H9 (cell line): ENCODE results near the gene SUN2. TPM values are rescaled to one million over a fixed set of nuclear protein-coding genes. Genes with fewer than 3 reads are reported as not detected.
A peak's percentile ranks its signal among the peaks of the same experiment; 100 is the strongest.

Experiments
- DNase-seq: peaks from one replicate; pipeline ENCODE4 v3.0.0-alpha.2; 2017
- H2AFZ ChIP-seq: one replicate; pipeline ENCODE4 v1.6.1; 2013; ENCODE audit warnings: mild to moderate bottlenecking, low read length, control low read depth, moderate library complexity
- H2AK5ac ChIP-seq: 2 replicates; pipeline ENCODE4 v1.6.1; 2013; ENCODE audit warnings: low read length, control low read depth, mixed read lengths; ENCODE audit not compliant: insufficient read length
- H2BK120ac ChIP-seq: one replicate; pipeline ENCODE4 v1.6.1; 2013; ENCODE audit warnings: low read depth, mild to moderate bottlenecking, low read length, control low read depth, inconsistent platforms; ENCODE audit not compliant: poor library complexity, severe bottlenecking
- H2BK12ac ChIP-seq: 2 replicates; pipeline ENCODE4 v1.6.1; 2013; ENCODE audit warnings: low read length, control low read depth, mixed read lengths, low read depth; ENCODE audit not compliant: insufficient read length
- H2BK15ac ChIP-seq: 2 replicates; pipeline ENCODE4 v1.6.1; 2013; ENCODE audit warnings: low read depth, low read length, control low read depth
- H2BK20ac ChIP-seq: one replicate; pipeline ENCODE4 v1.6.1; 2013; ENCODE audit warnings: low read depth, mild to moderate bottlenecking, low read length, control low read depth, inconsistent platforms; ENCODE audit not compliant: poor library complexity, severe bottlenecking
- H2BK5ac ChIP-seq: 2 replicates; pipeline ENCODE4 v1.6.1; 2013; ENCODE audit warnings: low read length, control low read depth, mixed read lengths; ENCODE audit not compliant: insufficient read length
- H3K14ac ChIP-seq: 2 replicates; pipeline ENCODE4 v1.6.1; 2013; ENCODE audit warnings: low read length, control low read depth; ENCODE audit not compliant: insufficient read depth
- H3K18ac ChIP-seq: 2 replicates; pipeline ENCODE4 v1.6.1; 2013; ENCODE audit warnings: low read depth, mild to moderate bottlenecking, mixed read lengths, low read length, control low read depth; ENCODE audit not compliant: insufficient read length
- H3K23ac ChIP-seq: 2 replicates; pipeline ENCODE4 v1.6.1; 2013; ENCODE audit warnings: low read length, control low read depth, mixed read lengths, low read depth; ENCODE audit not compliant: insufficient read length
- H3K23me2 ChIP-seq: 2 replicates; pipeline ENCODE4 v1.6.1; 2013; ENCODE audit warnings: low read depth, mild to moderate bottlenecking, mixed read lengths, low read length, control low read depth; ENCODE audit not compliant: insufficient read length, poor library complexity, severe bottlenecking
- H3K27ac ChIP-seq: 2 replicates; pipeline ENCODE4 v1.5.1; 2013; ENCODE audit warnings: low read length, control low read depth, mixed read lengths, low read depth; ENCODE audit not compliant: insufficient read length
- H3K27me3 ChIP-seq: 2 replicates; pipeline ENCODE4 v1.6.1; 2013; ENCODE audit warnings: low read length, control low read depth, inconsistent platforms; ENCODE audit not compliant: insufficient read depth
- H3K4ac ChIP-seq: 2 replicates; pipeline ENCODE4 v1.6.1; 2013; ENCODE audit warnings: low read depth, mild to moderate bottlenecking, control low read depth, inconsistent platforms, low read length, moderate library complexity
- H3K4me1 ChIP-seq: 2 replicates; pipeline ENCODE4 v1.6.1; 2013; ENCODE audit warnings: low read length, control low read depth, inconsistent platforms; ENCODE audit not compliant: insufficient read depth
- H3K4me2 ChIP-seq: 2 replicates; pipeline ENCODE4 v1.6.1; 2013; ENCODE audit warnings: low read length, control low read depth, mixed read lengths; ENCODE audit not compliant: insufficient read length, insufficient read depth
- H3K56ac ChIP-seq: 2 replicates; pipeline ENCODE4 v1.6.1; 2013; ENCODE audit warnings: low read depth, mild to moderate bottlenecking, mixed read lengths, low read length, control low read depth; ENCODE audit not compliant: insufficient read length
- H3K79me1 ChIP-seq: 2 replicates; pipeline ENCODE4 v1.6.1; 2013; ENCODE audit warnings: low read depth, mild to moderate bottlenecking, moderate library complexity, low read length, control low read depth, inconsistent platforms; ENCODE audit not compliant: insufficient read depth, poor library complexity, severe bottlenecking
- H3K79me2 ChIP-seq: 2 replicates; pipeline ENCODE4 v1.6.1; 2013; ENCODE audit warnings: low read length, control low read depth, inconsistent platforms; ENCODE audit not compliant: insufficient read depth
- H3K9ac ChIP-seq: 2 replicates; pipeline ENCODE4 v1.6.1; 2013; ENCODE audit warnings: low read length, control low read depth, mixed read lengths; ENCODE audit not compliant: insufficient read length; ENCODE audit errors: extremely low read depth
- H3K9me3 ChIP-seq: one replicate; pipeline ENCODE4 v1.6.1; 2013; ENCODE audit warnings: low read depth, low read length, inconsistent platforms; ENCODE audit not compliant: control insufficient read depth
- H3T11ph ChIP-seq: one replicate; pipeline ENCODE4 v1.6.1; 2013; ENCODE audit warnings: mild to moderate bottlenecking, low read length, control low read depth, inconsistent platforms
- H4K20me1 ChIP-seq: one replicate; pipeline ENCODE4 v1.6.1; 2013; ENCODE audit not compliant: control insufficient read depth, insufficient read length, insufficient read depth
- H4K5ac ChIP-seq: 2 replicates; pipeline ENCODE4 v1.6.1; 2013; ENCODE audit warnings: low read depth, mild to moderate bottlenecking, mixed read lengths, low read length, control low read depth; ENCODE audit not compliant: insufficient read length
- H4K8ac ChIP-seq: replicated peaks from 2 replicates; pipeline ENCODE4 v1.6.1; 2013; ENCODE audit warnings: low read length, control low read depth, mixed read lengths, low read depth; ENCODE audit not compliant: insufficient read length
- H4K91ac ChIP-seq: 2 replicates; pipeline ENCODE4 v1.6.1; 2013; ENCODE audit warnings: low read depth, mild to moderate bottlenecking, moderate library complexity, mixed read lengths, low read length, control low read depth; ENCODE audit not compliant: insufficient read length
- H3K27ac Mint-ChIP-seq, 3 experiments: 2 replicates in 2 of 3; 3 replicates in 1 of 3; pipeline ENCODE4 v1.8.0; 2020 to 2021; ENCODE audit warnings: mixed read lengths in 3 of 3, mild to moderate bottlenecking in 1 of 3, moderate library complexity in 1 of 3
- H3K27me3 Mint-ChIP-seq: 2 replicates; pipeline ENCODE4 v1.8.0; 2021; ENCODE audit warnings: low read depth, mild to moderate bottlenecking, moderate library complexity, mixed read lengths
- H3K36me3 Mint-ChIP-seq, 3 experiments: 2 replicates in 2 of 3; 3 replicates in 1 of 3; pipeline ENCODE4 v1.8.0; 2020 to 2021; ENCODE audit warnings: low read depth in 3 of 3, mixed read lengths in 3 of 3; ENCODE audit not compliant: insufficient read depth in 1 of 3
- H3K4me1 Mint-ChIP-seq, 2 experiments: 2 replicates each; pipeline ENCODE4 v1.8.0; 2020; ENCODE audit warnings: mixed read lengths in 2 of 2
- H3K4me3 Mint-ChIP-seq, 2 experiments: 2 replicates in 1 of 2; 3 replicates in 1 of 2; pipeline ENCODE4 v1.8.0; 2020 to 2021; ENCODE audit warnings: mild to moderate bottlenecking in 2 of 2, mixed read lengths in 2 of 2, moderate library complexity in 1 of 2
- H3K9me3 Mint-ChIP-seq, 2 experiments: 2 replicates in 1 of 2; 3 replicates in 1 of 2; pipeline ENCODE4 v1.8.0; 2020; ENCODE audit warnings: mild to moderate bottlenecking in 2 of 2, mixed read lengths in 2 of 2, moderate library complexity in 1 of 2
- CTCF ChIP-seq: fragments of 200-600 bp; sonication (generic); conservative IDR thresholded peaks from 3 replicates; pipeline ENCODE4 v1.8.0; 2021; ENCODE audit warnings: antibody characterized with exemption, mild to moderate bottlenecking
- WGBS: extraction: QIAGEN DNeasy Blood & Tissue Kit; methylation state at CpG from one replicate; pipeline ENCODE4 v1.1.7; 2013; ENCODE audit warnings: missing lambda C conversion rate, low lambda C conversion rate, mixed read lengths; ENCODE audit not compliant: insufficient read length; ENCODE audit errors: extremely low coverage; 5-methylcytosine and 5-hydroxymethylcytosine counted together
- total RNA-seq: library from RNA; stranded (reverse); gene quantifications from 2 replicates; pipeline ENCODE4 v1.2.1, GENCODE V29; 2021

The SUN2 gene
- total RNA-seq, 1 experiment from 2014 or later, result 12.0 TPM

DNA sequence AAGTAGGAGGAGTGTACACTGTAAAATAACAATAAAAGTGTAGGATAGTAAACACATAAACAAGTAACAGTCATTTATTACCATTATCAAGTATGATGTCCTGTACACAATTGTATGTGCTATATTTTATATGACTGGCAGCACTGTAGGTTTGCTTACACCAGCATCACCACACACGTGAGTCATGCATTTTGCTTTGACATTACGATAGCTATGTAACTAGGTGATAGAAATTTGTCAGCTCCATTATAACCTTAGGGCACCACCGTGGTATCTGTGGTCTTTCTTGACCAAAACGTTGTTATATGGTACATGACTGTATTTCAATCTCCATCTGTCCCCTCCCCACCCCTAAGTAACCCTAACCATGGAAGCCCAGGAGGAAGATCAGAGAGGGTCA lies 37.0 kb upstream of the SUN2 start:
- no peak overlapping the region for H3K9ac ChIP-seq
- peak overlapping the region; percentile 73 to 92 for H3K4me3 Mint-ChIP-seq

More for the DNA sequence above, 37.0 kb upstream of the SUN2 start:
- H3K79me1 ChIP-seq, result no peaks in the 10 kb centered on the region
- Mint-ChIP-seq H3K27me3 (peaks cover 24% of the 10 kb centered on the region), H3K36me3 (no peaks in the 10 kb centered on the region), H3K27ac (no peak overlapping the region), H3K4me1 (peaks cover 13 to 18% of the 10 kb centered on the region in 2 experiments), H3K9me3 (no peaks in the 10 kb centered on the region)
- H2AFZ ChIP-seq, result no peak overlapping the region
- H2BK120ac ChIP-seq, result no peak overlapping the region
- DNase-seq, result no peak
- no peak overlapping the region for H2BK12ac ChIP-seq
- H3T11ph ChIP-seq, result no peak overlapping the region
- no peaks in the 10 kb centered on the region for H4K20me1 ChIP-seq
- no peak overlapping the region for H3K18ac ChIP-seq
- no peaks in the 10 kb centered on the region for H3K9me3 ChIP-seq
- no peak overlapping the region for H3K23ac ChIP-seq
- H3K27ac ChIP-seq, result no peak overlapping the region
- H3K14ac ChIP-seq, result no peak overlapping the region
- H2BK15ac ChIP-seq, result no peak overlapping the region
- no peak overlapping the region for H2BK5ac ChIP-seq
- H2BK20ac ChIP-seq, result no peak overlapping the region
- peak overlapping the region; percentile 66 for H3K4me2 ChIP-seq
- no peak overlapping the region for H4K8ac ChIP-seq
- no peaks in the 10 kb centered on the region for H3K4me1 ChIP-seq
- H3K56ac ChIP-seq, result no peak overlapping the region
- no peaks in the 10 kb centered on the region for H3K79me2 ChIP-seq
- H2AK5ac ChIP-seq, result no peak overlapping the region
- H4K5ac ChIP-seq, result no peak overlapping the region
- no peaks in the 10 kb centered on the region for H3K23me2 ChIP-seq
- no peaks in the 10 kb centered on the region for H3K27me3 ChIP-seq
- no peak for TF ChIP-seq CTCF
- WGBS, result no CpG with 5 or more reads among the region's 4 CpGs
- no peak overlapping the region for H3K4ac ChIP-seq
- no peak overlapping the region for H4K91ac ChIP-seq
